OCI-LY3 (cell line): ENCODE results near the gene UNC13B.

Experiments
- CTCF ChIP-seq: fragments of 200-600, 300-600 bp; sonication (generic); IDR thresholded peaks from 2 replicates; pipeline ENCODE4 v1.5.1; 2014; ENCODE audit warnings: antibody characterized with exemption, low read length, low read depth
- EZH2phosphoT487 ChIP-seq: fragments of 200-600 bp; shearing (Covaris generic); IDR thresholded peaks from 2 replicates; pipeline ENCODE4 v1.6.1; 2018; ENCODE audit warnings: antibody characterized with exemption, mixed run types, low read depth

- no peak for TF ChIP-seq CTCF
- TF ChIP-seq EZH2phosphoT487 = no peak
Measured at GRCh38 chr9:35288778-35289177, 127.0 kb downstream of the UNC13B start.
